OCI-LY7 (cell line): ENCODE measurements around the gene NQO2.

Experiments used
- CTCF ChIP-seq: fragments of 200-600 bp; sonication (generic); conservative IDR thresholded peaks from 2 replicates; pipeline ENCODE4 v1.5.1; 2014; ENCODE audit warnings: mild to moderate bottlenecking, antibody characterized with exemption, low read length, moderate library complexity, mixed read lengths
- EZH2phosphoT487 ChIP-seq: fragments of 200-600 bp; sonication (generic); IDR thresholded peaks from 2 replicates; pipeline ENCODE4 v1.6.1; 2018; ENCODE audit warnings: low read depth, borderline replicate concordance, mild to moderate bottlenecking, mixed run types, antibody characterized with exemption, low read length, moderate library complexity, mixed read lengths

DNA sequence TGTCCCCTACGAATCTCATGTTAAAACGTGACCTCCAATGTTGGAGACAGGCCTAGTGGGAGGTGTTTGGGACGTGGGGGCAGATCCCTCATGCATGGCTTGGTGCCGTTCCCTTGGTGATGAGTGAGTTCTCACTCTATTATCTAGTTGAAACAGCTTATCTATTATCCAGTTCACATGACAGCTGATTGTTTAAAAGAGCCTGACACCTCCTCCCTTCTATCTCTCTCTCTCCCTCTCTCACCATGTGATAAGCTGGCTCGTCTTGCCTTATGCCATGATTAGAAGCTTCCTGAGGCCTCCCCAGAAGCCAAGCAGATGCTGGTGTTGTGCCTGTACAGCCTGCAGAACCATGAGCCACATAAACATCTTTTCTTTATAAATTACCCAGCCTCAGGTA, 35.7 kb downstream of the NQO2 start:
- no peak for TF ChIP-seq CTCF
- no peak for TF ChIP-seq EZH2phosphoT487
